ENCODE results near the gene TRAPPC12. TPM values are rescaled to one million over a fixed set of nuclear protein-coding genes. Genes with fewer than 3 reads are reported as not detected.

The TRAPPC12 gene
- total and polyA plus RNA-seq, 9 donors, result 64.1 to 143 (median 81.4) TPM

GRCh38 chr2:3387011-3387410 lies 7.5 kb downstream of the TRAPPC12 start:
- no peaks in the 10 kb centered on the region for H3K36me3 ChIP-seq
- 83 to 88% (median 83%) methylated on average over 5 of the region's 5 CpGs for WGBS, 3 donors

GRCh38 chr2:3387644-3388411 lies 8.3 kb downstream of the TRAPPC12 start:
- no peaks in the 10 kb centered on the region for H3K9me3 ChIP-seq
- H3K27me3 ChIP-seq, result no peaks in the 10 kb centered on the region
- no peak for DNase-seq
- intact Hi-C loops (cut with DNase I), result no loop called here
- no peak overlapping the region for H3K27ac ChIP-seq
- no peaks in the 10 kb centered on the region for H3K4me1 ChIP-seq (ENCODE audit: insufficient read depth)
- no peaks in the 10 kb centered on the region for H3K36me3 ChIP-seq
- TF ChIP-seq CTCF (IDR thresholded peaks at IDR 0.05) (no peak), POLR2A (IDR thresholded peaks at IDR 0.05) (no peak), EP300 (IDR thresholded peaks at IDR 0.05) (no peak)
- 91 to 96% (median 91%) methylated on average over 88 to 89 of the region's 89 CpGs for WGBS, 3 donors
- no peak overlapping the region for H3K4me3 ChIP-seq

More at GRCh38 chr2:3387011-3387410, 7.5 kb downstream of the TRAPPC12 start:
- Histone ChIP-seq H3K4me3 (no peak overlapping the region), H3K9me3 (no peaks in the 10 kb centered on the region), H3K4me1 (ENCODE audit: insufficient read depth) (no peaks in the 10 kb centered on the region), H3K27ac (no peak overlapping the region), H3K27me3 (no peaks in the 10 kb centered on the region)
- TF ChIP-seq POLR2A (IDR thresholded peaks at IDR 0.05) (no peak), EP300 (IDR thresholded peaks at IDR 0.05) (no peak), CTCF (IDR thresholded peaks at IDR 0.05) (no peak)
- intact Hi-C loops (cut with DNase I), result no loop called here
- no peak for DNase-seq

GRCh38 chr2:3388412-3388738 lies 8.9 kb downstream of the TRAPPC12 start:
- Histone ChIP-seq H3K9me3 (no peaks in the 10 kb centered on the region), H3K27ac (no peak overlapping the region), H3K36me3 (no peaks in the 10 kb centered on the region), H3K27me3 (no peaks in the 10 kb centered on the region), H3K4me3 (no peak overlapping the region), H3K4me1 (ENCODE audit: insufficient read depth) (no peaks in the 10 kb centered on the region)
- DNase-seq, result no peak
- intact Hi-C loops (cut with DNase I), result no loop called here
- TF ChIP-seq POLR2A (IDR thresholded peaks at IDR 0.05) (no peak), CTCF (IDR thresholded peaks at IDR 0.05) (no peak), EP300 (IDR thresholded peaks at IDR 0.05) (no peak)
- WGBS, 3 donors, result 96 to 98% (median 98%) methylated on average over 31 of the region's 31 CpGs

- TF ChIP-seq EP300 (IDR thresholded peaks at IDR 0.05) (no peak), POLR2A (IDR thresholded peaks at IDR 0.05) (no peak), CTCF (IDR thresholded peaks at IDR 0.05) (no peak)
- H3K36me3 ChIP-seq, result no peaks in the 10 kb centered on the region
- H3K27ac ChIP-seq, result no peak overlapping the region
- no peaks in the 10 kb centered on the region for H3K4me1 ChIP-seq (ENCODE audit: insufficient read depth)
- H3K4me3 ChIP-seq, result no peak overlapping the region
- WGBS, 3 donors, result 96 to 97% (median 97%) methylated on average over 29 of the region's 29 CpGs
- DNase-seq, result no peak
- H3K27me3 ChIP-seq, result no peaks in the 10 kb centered on the region
- intact Hi-C loops (cut with DNase I), result no loop called here
- no peaks in the 10 kb centered on the region for H3K9me3 ChIP-seq
These were observed 9.7 kb downstream of the TRAPPC12 start for GRCh38 chr2:3389193-3389592.
